Measurements from ENCODE around the gene ZMYM1.

ZMYM1 gene

DNA sequence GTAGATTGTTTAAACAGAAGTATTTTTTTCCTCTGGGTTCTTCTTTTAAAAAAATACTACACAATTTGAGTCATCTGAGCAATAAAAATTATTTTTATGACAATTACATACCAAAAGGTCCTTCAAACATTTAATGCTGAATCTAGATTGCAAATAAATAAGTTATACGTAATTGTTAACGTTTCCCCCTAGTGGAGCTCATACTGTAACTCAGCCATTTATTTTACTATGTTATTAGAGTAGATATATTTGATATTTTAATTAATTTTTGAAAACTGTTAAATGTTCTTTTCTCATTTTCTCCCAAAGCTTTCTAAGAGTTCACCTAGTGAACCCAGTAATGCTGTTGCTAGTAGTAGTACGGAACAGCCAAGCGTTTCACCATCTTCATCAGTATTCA, 33.5 kb downstream of the ZMYM1 start:
- no peak overlapping the region for H3K27ac ChIP-seq
- no peak for DNase-seq (ENCODE audit: low spot score)
- no peak overlapping the region for H3K4me3 ChIP-seq
- TF ChIP-seq, protein P1, sequence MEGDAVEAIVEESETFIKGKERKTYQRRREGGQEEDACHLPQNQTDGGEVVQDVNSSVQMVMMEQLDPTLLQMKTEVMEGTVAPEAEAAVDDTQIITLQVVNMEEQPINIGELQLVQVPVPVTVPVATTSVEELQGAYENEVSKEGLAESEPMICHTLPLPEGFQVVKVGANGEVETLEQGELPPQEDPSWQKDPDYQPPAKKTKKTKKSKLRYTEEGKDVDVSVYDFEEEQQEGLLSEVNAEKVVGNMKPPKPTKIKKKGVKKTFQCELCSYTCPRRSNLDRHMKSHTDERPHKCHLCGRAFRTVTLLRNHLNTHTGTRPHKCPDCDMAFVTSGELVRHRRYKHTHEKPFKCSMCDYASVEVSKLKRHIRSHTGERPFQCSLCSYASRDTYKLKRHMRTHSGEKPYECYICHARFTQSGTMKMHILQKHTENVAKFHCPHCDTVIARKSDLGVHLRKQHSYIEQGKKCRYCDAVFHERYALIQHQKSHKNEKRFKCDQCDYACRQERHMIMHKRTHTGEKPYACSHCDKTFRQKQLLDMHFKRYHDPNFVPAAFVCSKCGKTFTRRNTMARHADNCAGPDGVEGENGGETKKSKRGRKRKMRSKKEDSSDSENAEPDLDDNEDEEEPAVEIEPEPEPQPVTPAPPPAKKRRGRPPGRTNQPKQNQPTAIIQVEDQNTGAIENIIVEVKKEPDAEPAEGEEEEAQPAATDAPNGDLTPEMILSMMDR (IDR thresholded peaks at IDR 0.05): no peak

DNA sequence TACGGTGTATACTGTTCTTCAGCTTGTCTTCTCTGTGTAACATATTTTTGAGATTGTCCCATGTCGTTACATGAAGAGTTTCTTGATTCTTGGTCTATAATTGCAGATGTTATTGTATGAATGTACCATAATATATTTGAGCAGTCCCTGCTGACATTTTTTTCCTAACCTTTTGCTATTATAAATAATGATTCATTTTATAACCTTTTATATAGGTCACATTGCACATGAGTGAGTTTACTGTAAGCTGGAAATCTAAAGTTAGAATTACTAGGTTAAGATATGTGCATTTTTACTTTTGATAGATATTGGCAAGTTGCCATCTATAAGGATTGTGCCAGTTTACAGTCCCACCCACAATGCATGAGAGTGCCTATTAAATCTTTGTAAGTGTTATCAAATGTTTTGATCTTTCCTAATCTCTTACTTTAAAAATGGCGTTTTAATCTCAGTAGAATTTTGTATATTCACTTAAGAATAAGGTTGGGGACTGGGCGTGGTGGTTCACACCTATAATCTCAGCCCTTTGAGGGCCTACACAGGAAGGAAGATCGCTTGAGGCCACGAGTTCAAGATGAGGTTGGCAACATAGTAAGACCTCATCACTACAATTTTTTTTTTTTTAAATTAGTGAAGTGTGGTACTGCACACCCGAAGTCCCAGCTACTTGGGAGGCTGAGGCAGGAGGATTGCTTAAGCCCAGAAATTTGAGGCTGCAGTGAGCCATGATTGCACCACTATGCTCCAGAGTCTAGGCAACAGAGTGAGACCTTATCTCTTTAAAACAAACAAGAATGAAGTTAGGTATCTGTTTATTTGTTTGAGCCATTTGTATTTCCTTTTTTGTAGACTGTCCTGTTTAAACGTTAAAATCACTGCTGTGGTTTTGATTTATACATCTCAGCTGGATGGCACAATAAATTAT, 36.5 kb downstream of the ZMYM1 start:
- H3K4me3 ChIP-seq: no peak overlapping the region
- TF ChIP-seq, protein P1 (IDR thresholded peaks at IDR 0.05): no peak
- DNase-seq (ENCODE audit: low spot score): no peak
- H3K27ac ChIP-seq: no peak overlapping the region

DNA sequence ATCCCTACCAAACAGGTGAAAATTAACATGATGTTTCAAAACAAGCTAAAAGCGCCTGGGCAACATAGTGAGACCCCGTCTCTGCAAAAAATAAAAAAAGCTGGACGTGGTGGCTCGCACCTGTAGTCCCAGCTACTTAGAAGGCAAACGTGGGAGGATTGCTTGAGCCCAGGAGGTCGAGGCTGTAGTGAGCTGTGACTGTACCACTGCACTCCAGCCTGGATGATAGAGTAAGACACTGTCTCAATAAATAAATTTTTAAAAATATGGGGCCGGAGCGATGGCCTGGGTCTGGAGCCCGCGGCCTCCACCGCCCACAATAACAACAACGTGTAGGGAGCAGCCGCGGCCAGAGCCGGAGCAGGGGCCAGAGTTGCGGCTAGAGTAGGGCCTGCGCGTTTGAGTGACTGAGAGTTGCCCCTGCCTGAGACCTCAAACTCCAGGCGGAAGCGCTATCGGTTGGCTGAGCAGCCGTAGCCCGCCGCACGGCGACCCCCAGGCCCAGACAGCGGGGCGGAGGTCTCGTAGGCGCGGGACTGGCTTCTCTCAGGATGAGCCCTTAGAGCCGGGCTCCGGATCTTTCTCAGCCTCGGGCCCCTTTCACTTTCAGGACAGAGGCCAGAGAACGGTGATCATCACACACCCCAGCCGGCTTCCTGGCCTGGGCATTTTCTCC, 41.4 kb downstream of the ZMYM1 start:
- peak overlapping the region; percentile 63 for H3K4me3 ChIP-seq
- no peak overlapping the region for H3K27ac ChIP-seq
- DNase-seq (ENCODE audit: low spot score): no peak
- TF ChIP-seq, protein P1 (IDR thresholded peaks at IDR 0.05): no peak

DNA sequence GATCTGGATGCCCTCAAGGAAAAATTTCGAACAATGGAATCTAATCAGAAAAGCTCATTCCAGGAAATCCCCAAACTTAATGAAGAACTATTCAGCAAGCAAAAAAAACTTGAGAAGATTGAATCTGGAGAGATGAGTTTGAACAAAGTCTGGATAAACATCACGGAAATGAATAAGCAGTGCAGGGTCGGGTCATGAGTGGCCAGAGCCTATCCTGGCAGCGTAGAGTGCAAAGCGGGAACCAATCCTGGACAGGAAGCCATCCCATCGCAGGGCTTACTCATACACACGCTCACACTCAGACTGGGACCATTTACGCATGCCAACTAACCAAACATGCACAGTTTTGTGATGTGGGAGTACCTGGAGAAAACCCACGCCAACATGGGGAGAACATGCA, 43.1 kb downstream of the ZMYM1 start:
- H3K4me3 ChIP-seq: no peak overlapping the region

DNA sequence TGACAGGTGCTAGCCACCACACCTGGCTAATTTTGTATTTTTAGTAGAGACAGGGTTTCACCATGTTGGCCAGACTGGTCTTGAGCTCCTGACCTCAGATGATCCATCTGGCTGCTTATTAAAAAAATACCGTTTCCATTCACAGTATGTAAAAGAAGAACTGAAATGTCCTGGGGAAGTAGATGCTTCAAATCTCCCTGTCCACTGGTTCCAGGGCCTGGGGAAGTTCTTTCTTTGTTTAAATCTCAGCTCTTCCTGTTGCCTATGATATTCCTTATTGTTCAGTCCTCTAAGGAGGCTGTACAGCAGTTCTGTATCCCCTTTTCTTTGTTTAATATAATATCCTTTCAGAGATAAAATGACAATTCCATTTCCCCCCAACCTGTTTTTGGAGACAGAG, 47.4 kb downstream of the ZMYM1 start:
- H3K27ac ChIP-seq: no peak overlapping the region
- TF ChIP-seq, protein P1 (IDR thresholded peaks at IDR 0.05): no peak
- DNase-seq (ENCODE audit: low spot score): no peak
- H3K4me3 ChIP-seq: no peak overlapping the region

More for the DNA sequence above, 43.1 kb downstream of the ZMYM1 start:
- TF ChIP-seq, protein P1 (IDR thresholded peaks at IDR 0.05): no peak
- DNase-seq (ENCODE audit: low spot score): no peak
- no peak overlapping the region for H3K27ac ChIP-seq

DNA sequence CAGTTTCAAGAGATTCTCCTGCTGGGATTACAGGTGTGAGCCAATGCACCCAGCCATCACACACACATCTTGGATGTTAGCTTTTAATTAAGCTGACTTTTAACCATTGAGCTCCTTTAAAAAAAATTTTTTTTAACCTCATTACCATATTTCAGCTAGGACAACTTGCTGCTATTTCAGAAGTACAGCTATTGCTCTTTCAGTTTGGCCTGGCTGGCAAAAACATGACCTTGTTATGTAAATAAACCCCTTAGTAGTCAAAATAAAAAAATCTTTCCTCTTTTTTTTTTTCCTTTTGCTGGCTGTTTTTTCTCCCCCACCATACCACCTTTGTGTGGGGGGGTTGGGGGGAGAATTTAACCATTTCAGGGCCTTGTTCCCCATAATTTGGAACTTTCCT, 49.9 kb downstream of the ZMYM1 start:
- no peak for DNase-seq (ENCODE audit: low spot score)
- TF ChIP-seq, protein P1 (IDR thresholded peaks at IDR 0.05): no peak
- H3K27ac ChIP-seq: no peak overlapping the region

More for the DNA sequence above, 49.9 kb downstream of the ZMYM1 start:
- no peak overlapping the region for H3K4me3 ChIP-seq
